MM.1S (cell line): Measurements from ENCODE around the gene RSPH6A.

Experiments
- DNase-seq: peaks from one replicate; pipeline ENCODE4 v3.0.0-alpha.2; 2015
- H2AFZ ChIP-seq: fragments of 300-600 bp; sonication (generic); 2 replicates; pipeline ENCODE4 v1.6.0; 2016; ENCODE audit warnings: antibody characterized with exemption, low read length
- H3F3A ChIP-seq: fragments of 300-600 bp; sonication (generic); 2 replicates; pipeline ENCODE4 v1.6.1; 2016; ENCODE audit warnings: mild to moderate bottlenecking, antibody characterized with exemption, low read length, moderate library complexity, mixed read lengths; ENCODE audit not compliant: insufficient read depth
- H3K27ac ChIP-seq: fragments of 300-600 bp; sonication (generic); 2 replicates; pipeline ENCODE4 v1.5.1; 2016; ENCODE audit warnings: mild to moderate bottlenecking, low read length
- H3K27me3 ChIP-seq: fragments of 300-600 bp; sonication (generic); replicated peaks from 2 replicates; pipeline ENCODE4 v1.6.0; 2016; ENCODE audit warnings: low read length; ENCODE audit not compliant: insufficient read depth
- H3K36me3 ChIP-seq: fragments of 300-600 bp; sonication (generic); replicated peaks from 2 replicates; pipeline ENCODE4 v1.6.1; 2016; ENCODE audit warnings: mild to moderate bottlenecking, low read length, mixed read lengths; ENCODE audit not compliant: insufficient read depth
- H3K4me1 ChIP-seq: fragments of 300-600 bp; sonication (generic); 2 replicates; pipeline ENCODE4 v1.6.1; 2016; ENCODE audit warnings: low read length, mixed read lengths
- H3K4me2 ChIP-seq: fragments of 300-600 bp; sonication (generic); 2 replicates; pipeline ENCODE4 v1.6.0; 2016; ENCODE audit warnings: low read depth, low read length
- H3K4me3 ChIP-seq: fragments of 300-600 bp; sonication (generic); 2 replicates; pipeline ENCODE4 v1.5.1; 2016; ENCODE audit warnings: low read length, mixed read lengths
- H3K79me2 ChIP-seq: fragments of 300-600 bp; sonication (generic); 2 replicates; pipeline ENCODE4 v1.6.1; 2016; ENCODE audit warnings: mixed run types, low read length, mixed read lengths
- H3K9ac ChIP-seq: fragments of 300-600 bp; sonication (generic); 2 replicates; pipeline ENCODE4 v1.6.1; 2016; ENCODE audit warnings: low read length, mixed read lengths
- H3K9me2 ChIP-seq: fragments of 300-600 bp; sonication (generic); replicated peaks from 2 replicates; pipeline ENCODE4 v1.6.1; 2016; ENCODE audit warnings: mild to moderate bottlenecking, low read length, mixed read lengths; ENCODE audit not compliant: insufficient read depth
- H3K9me3 ChIP-seq: fragments of 300-600 bp; sonication (generic); replicated peaks from 2 replicates; pipeline ENCODE4 v1.6.1; 2016; ENCODE audit warnings: mild to moderate bottlenecking, low read length, mixed read lengths; ENCODE audit not compliant: insufficient read depth
- H4K20me1 ChIP-seq: fragments of 300-600 bp; sonication (generic); 2 replicates; pipeline ENCODE4 v1.6.1; 2016; ENCODE audit warnings: mild to moderate bottlenecking, low read length, moderate library complexity, mixed read lengths; ENCODE audit not compliant: insufficient read depth
- EZH2 ChIP-seq: fragments of 300-600 bp; sonication (generic); optimal IDR thresholded peaks from 2 replicates; pipeline ENCODE3; 2017; ENCODE audit warnings: low read depth, mild to moderate bottlenecking, antibody characterized with exemption, low read length, mixed read lengths
- EZH2phosphoT487 ChIP-seq: fragments of 300-600 bp; sonication (generic); IDR thresholded peaks from 2 replicates; pipeline ENCODE4 v1.6.1; 2018; ENCODE audit warnings: antibody characterized with exemption, low read length
- TF ChIP-seq, protein P1 (sequence below): fragments of 300-600 bp; sonication (generic); IDR thresholded peaks from 2 replicates; pipeline ENCODE4 v1.5.1; 2016; ENCODE audit warnings: antibody characterized with exemption, low read length, mixed read lengths

The RSPH6A gene

DNA sequence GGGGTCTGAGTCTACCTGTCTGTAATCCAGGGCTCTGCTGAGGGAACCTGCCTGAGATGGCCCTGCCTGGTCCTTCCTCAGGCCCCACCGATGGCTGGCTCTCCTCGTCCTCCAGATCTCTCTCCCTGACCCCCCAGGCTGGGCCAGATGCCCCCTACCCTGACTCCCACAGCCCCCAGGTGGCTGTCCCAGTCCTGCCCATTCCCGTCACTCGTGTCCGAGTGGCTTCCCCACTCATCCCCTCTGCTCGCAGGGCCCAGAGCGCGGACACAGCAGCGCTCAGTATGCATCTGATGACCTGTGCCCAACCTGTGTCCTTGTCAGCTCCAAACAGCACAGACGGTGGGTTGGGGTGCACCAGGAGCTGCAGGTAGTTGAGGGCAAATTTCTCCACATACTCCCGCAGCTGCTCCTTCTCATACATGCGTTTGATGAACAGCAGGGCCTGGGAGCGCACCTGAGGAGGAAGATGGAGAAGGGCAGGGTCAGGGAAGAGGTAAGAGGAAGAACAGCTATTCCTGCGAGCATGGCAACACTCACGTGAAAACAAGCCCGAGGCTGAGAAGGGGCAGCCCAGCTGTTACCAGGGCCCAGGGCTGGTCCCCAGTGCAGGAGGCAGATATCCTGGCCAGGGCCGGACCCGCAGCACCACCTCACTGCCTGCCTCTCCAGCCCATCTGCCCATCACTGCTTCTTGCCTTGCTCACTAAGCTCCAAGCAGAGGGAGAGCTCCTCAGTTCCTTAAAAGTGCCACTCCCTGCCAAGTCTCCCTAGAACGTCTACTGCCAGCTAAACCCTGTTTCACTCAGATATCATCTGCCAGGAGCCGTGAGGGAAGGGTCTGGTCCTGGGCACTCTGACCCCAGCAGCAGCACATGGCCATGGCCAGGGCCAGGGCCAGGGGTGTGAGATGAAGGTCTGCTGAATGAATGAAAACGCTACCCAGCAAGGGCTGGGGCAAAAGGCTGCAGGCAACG is 11.1 kb upstream of the RSPH6A start:
- no peak overlapping the region for H2AFZ ChIP-seq
- H4K20me1 ChIP-seq = no peaks in the 10 kb centered on the region
- no peaks in the 10 kb centered on the region for H3K9me3 ChIP-seq
- no peak for DNase-seq
- no peaks in the 10 kb centered on the region for H3K27me3 ChIP-seq
- TF ChIP-seq, protein P1, sequence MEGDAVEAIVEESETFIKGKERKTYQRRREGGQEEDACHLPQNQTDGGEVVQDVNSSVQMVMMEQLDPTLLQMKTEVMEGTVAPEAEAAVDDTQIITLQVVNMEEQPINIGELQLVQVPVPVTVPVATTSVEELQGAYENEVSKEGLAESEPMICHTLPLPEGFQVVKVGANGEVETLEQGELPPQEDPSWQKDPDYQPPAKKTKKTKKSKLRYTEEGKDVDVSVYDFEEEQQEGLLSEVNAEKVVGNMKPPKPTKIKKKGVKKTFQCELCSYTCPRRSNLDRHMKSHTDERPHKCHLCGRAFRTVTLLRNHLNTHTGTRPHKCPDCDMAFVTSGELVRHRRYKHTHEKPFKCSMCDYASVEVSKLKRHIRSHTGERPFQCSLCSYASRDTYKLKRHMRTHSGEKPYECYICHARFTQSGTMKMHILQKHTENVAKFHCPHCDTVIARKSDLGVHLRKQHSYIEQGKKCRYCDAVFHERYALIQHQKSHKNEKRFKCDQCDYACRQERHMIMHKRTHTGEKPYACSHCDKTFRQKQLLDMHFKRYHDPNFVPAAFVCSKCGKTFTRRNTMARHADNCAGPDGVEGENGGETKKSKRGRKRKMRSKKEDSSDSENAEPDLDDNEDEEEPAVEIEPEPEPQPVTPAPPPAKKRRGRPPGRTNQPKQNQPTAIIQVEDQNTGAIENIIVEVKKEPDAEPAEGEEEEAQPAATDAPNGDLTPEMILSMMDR = no peak
- no peak for TF ChIP-seq EZH2
- no peak for TF ChIP-seq EZH2phosphoT487
- no peaks in the 10 kb centered on the region for H3K79me2 ChIP-seq
- 0 out of 2 replicates have a peak, but pooled peaks cover 6% of the 10 kb centered on the region for H3F3A ChIP-seq
- H3K4me2 ChIP-seq = no peak overlapping the region
- peaks cover 7% of the 10 kb centered on the region for H3K36me3 ChIP-seq
- H3K4me1 ChIP-seq = peaks cover 12% of the 10 kb centered on the region
- H3K4me3 ChIP-seq = no peak overlapping the region
- no peaks in the 10 kb centered on the region for H3K9me2 ChIP-seq
- no peak overlapping the region for H3K27ac ChIP-seq
- H3K9ac ChIP-seq = no peak overlapping the region

DNA sequence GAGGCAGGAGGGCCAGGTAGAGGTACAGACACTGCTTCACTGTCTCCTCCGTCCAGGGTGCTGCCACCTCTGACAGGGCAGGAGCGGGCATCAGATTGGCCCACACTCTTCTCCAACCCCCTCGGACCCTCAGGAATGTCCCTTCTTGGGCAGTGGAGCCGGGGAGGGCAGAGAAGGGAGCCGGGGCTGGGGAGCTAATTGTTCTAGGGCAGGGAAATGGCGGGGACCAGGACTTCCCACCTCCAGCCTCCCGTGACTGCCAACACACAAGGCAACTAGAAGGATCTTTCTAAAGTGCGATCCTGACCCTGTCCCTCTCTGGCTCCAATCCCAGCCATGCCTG is 10.1 kb upstream of the RSPH6A start:
- Histone ChIP-seq H3K4me3 (no peak overlapping the region), H3K9ac (no peak overlapping the region), H3F3A (0 out of 2 replicates have a peak, but pooled peaks cover 6% of the 10 kb centered on the region), H2AFZ (no peak overlapping the region), H3K27me3 (no peaks in the 10 kb centered on the region), H3K9me3 (no peaks in the 10 kb centered on the region), H4K20me1 (no peaks in the 10 kb centered on the region), H3K36me3 (peaks cover 4% of the 10 kb centered on the region), H3K79me2 (no peaks in the 10 kb centered on the region), H3K4me1 (peaks cover 12% of the 10 kb centered on the region), H3K4me2 (no peak overlapping the region), H3K9me2 (no peaks in the 10 kb centered on the region), H3K27ac (no peak overlapping the region)
- no peak for DNase-seq
- no peak for TF ChIP-seq EZH2phosphoT487
- TF ChIP-seq EZH2 = no peak
- TF ChIP-seq, protein P1 = no peak

DNA sequence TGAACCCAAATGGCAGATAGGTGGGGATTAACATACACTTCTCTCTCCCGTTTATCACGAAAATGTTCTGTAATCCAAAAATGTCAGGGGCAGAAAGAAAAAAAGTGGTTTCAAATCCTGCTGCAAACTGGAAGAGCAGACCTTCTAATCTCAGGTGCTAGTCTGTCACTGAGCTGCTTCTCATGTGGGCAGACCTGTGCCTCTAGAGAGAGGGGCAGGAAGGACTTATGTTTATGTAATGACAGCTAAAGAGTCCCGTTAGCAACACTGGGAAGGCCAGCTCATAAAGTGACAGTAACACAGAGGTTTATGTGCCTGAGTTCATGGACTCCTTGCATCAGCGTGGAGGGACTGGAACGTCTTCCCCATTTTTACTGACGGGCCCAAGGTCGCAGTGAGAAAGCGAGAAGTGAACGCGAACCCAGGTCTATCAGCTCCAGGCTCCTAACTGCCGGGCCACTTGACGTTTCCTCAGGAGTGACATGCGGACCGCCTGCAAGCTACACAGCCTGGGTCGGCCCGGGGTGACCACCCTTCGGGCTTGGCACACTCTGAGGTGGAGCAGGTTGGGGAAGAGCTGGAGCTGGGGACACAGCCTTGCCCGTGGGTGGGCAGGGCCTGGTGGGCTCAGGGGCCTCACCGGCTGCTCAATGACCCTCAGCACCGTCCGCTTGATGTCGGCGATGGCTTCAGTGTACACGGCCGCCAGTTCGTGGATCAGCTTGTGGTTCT is 9.6 kb upstream of the RSPH6A start:
- Histone ChIP-seq H3K27me3 (no peaks in the 10 kb centered on the region), H3K9me2 (no peaks in the 10 kb centered on the region), H3K79me2 (no peaks in the 10 kb centered on the region), H3K9ac (no peak overlapping the region), H4K20me1 (no peaks in the 10 kb centered on the region), H3K4me1 (peaks cover 12% of the 10 kb centered on the region), H3K4me2 (no peak overlapping the region), H2AFZ (no peak overlapping the region), H3K4me3 (no peak overlapping the region), H3K36me3 (no peaks in the 10 kb centered on the region; the same call in none of the 2 replicates), H3K27ac (no peak overlapping the region), H3F3A (0 out of 2 replicates have a peak, but pooled peaks cover 6% of the 10 kb centered on the region), H3K9me3 (no peaks in the 10 kb centered on the region)
- TF ChIP-seq, protein P1 = no peak
- no peak for TF ChIP-seq EZH2
- DNase-seq = no peak
